Measurements from ENCODE around the gene WDR55.

- TF ChIP-seq TCF7L2 (IDR thresholded peaks at IDR 0.05; ENCODE audit: low read depth, low read length) = no peak
- TF ChIP-seq, protein P1, sequence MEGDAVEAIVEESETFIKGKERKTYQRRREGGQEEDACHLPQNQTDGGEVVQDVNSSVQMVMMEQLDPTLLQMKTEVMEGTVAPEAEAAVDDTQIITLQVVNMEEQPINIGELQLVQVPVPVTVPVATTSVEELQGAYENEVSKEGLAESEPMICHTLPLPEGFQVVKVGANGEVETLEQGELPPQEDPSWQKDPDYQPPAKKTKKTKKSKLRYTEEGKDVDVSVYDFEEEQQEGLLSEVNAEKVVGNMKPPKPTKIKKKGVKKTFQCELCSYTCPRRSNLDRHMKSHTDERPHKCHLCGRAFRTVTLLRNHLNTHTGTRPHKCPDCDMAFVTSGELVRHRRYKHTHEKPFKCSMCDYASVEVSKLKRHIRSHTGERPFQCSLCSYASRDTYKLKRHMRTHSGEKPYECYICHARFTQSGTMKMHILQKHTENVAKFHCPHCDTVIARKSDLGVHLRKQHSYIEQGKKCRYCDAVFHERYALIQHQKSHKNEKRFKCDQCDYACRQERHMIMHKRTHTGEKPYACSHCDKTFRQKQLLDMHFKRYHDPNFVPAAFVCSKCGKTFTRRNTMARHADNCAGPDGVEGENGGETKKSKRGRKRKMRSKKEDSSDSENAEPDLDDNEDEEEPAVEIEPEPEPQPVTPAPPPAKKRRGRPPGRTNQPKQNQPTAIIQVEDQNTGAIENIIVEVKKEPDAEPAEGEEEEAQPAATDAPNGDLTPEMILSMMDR (IDR thresholded peaks at IDR 0.05) = no peak
These were observed 9.9 kb downstream of the WDR55 start for GRCh38 chr5:140674629-140675028.

Measured in Panc1 (cell line).